ENCODE data around the gene GTF2H1. TPM values are rescaled to one million over a fixed set of nuclear protein-coding genes. Genes with fewer than 3 reads are reported as not detected.
"Not testable (repeated sequence)": the region's sequence is repeated elsewhere in the genome, so short reads cannot be mapped to it uniquely, and the experiment has no call there.

GTF2H1 gene
- total RNA-seq, 1 experiment from 2014 or later = 72.0 TPM

- Mint-ChIP-seq H3K4me1 (ENCODE audit: low read depth, unreplicated experiment) (peaks cover 30% of the 10 kb centered on the region), H3K36me3 (ENCODE audit: insufficient read depth, unreplicated experiment) (peaks cover 27% of the 10 kb centered on the region), H3K4me3 (ENCODE audit: unreplicated experiment) (peak overlapping the region; percentile 84), H3K27me3 (ENCODE audit: insufficient read depth, unreplicated experiment) (no peaks in the 10 kb centered on the region), H3K9me3 (ENCODE audit: unreplicated experiment) (no peaks in the 10 kb centered on the region), H3K27ac (ENCODE audit: unreplicated experiment) (peak overlapping the region; percentile 100)
- Histone ChIP-seq H3K9me3 (no peaks in the 10 kb centered on the region), H3K4me1 (peaks cover 19% of the 10 kb centered on the region), H3K4me3 (ENCODE audit: low read depth, low read length) (peak overlapping the region; percentile 87), H3K36me3 (ENCODE audit: control insufficient read depth, insufficient read depth, low read length) (no peaks in the 10 kb centered on the region; the same call in 1 of the 2 replicates), H3K27me3 (replicated peaks; ENCODE audit: control insufficient read depth, insufficient read depth, low read length) (no peaks in the 10 kb centered on the region)
- intact Hi-C loops (cut with micrococcal nuclease; ENCODE audit: unreplicated experiment) = loop anchor here (1.0 to 5.0 kb wide), 5 partner anchors 10 to 309 kb away; partner anchors contain the start of genes SPTY2D1 and TSG101
- TF ChIP-seq CTCF (IDR thresholded peaks at IDR 0.05; ENCODE audit: insufficient read depth in 1 of 2, low read depth in 1 of 2, low read length in 1 of 2, severe bottlenecking in 1 of 2, unreplicated experiment in 1 of 2) = no peak
- CTCF ChIA-PET = no interaction called here
- BruUV-seq (replicated peaks) = TSS peak; percentile 51
- POLR2A ChIA-PET = interaction anchor here (0.6 to 1.1 kb wide), 2 partner anchors 10 to 1154 kb away, joined by 3 to 8 read pairs; no protein-coding TSS in a partner anchor
- no peak for DNase-seq
Measured at GRCh38 chr11:18322818-18323570, 627 bp downstream of the GTF2H1 start.

GRCh38 chr11:18323881-18324280, 1.5 kb downstream of the GTF2H1 start:
- intact Hi-C loops (cut with micrococcal nuclease; ENCODE audit: unreplicated experiment) = loop anchor here (5.0 kb wide), 3 partner anchors 82 to 308 kb away; partner anchors contain the start of genes SPTY2D1 and TSG101
- CTCF ChIA-PET; H3K27me3 ChIP-seq (replicated peaks; ENCODE audit: control insufficient read depth, insufficient read depth, low read length); H3K27ac Mint-ChIP-seq (ENCODE audit: unreplicated experiment); H3K27me3 Mint-ChIP-seq (ENCODE audit: insufficient read depth, unreplicated experiment); H3K9me3 ChIP-seq; H3K36me3 ChIP-seq (ENCODE audit: control insufficient read depth, insufficient read depth, low read length); BruUV-seq (replicated peaks); H3K4me3 ChIP-seq (ENCODE audit: low read depth, low read length); DNase-seq; H3K9me3 Mint-ChIP-seq (ENCODE audit: unreplicated experiment); POLR2A ChIA-PET: not testable (repeated sequence)
- peaks cover 30% of the 10 kb centered on the region for H3K4me1 Mint-ChIP-seq (ENCODE audit: low read depth, unreplicated experiment)
- peak overlapping the region; percentile 84 for H3K4me3 Mint-ChIP-seq (ENCODE audit: unreplicated experiment)
- peaks cover 19% of the 10 kb centered on the region for H3K4me1 ChIP-seq
- peaks cover 33% of the 10 kb centered on the region for H3K36me3 Mint-ChIP-seq (ENCODE audit: insufficient read depth, unreplicated experiment)

- POLR2A ChIA-PET = no interaction called here
- intact Hi-C loops (cut with micrococcal nuclease; ENCODE audit: unreplicated experiment) = loop anchor here (5.0 kb wide), 3 partner anchors 82 to 308 kb away; partner anchors contain the start of genes SPTY2D1 and TSG101
Measured at GRCh38 chr11:18324381-18324780, 2.0 kb downstream of the GTF2H1 start.

More at GRCh38 chr11:18324381-18324780, 2.0 kb downstream of the GTF2H1 start:
- no TSS peak for BruUV-seq (replicated peaks)
- Mint-ChIP-seq H3K27ac (ENCODE audit: unreplicated experiment) (no peak overlapping the region), H3K4me1 (ENCODE audit: low read depth, unreplicated experiment) (peaks cover 25% of the 10 kb centered on the region), H3K4me3 (ENCODE audit: unreplicated experiment) (peak overlapping the region; percentile 55), H3K27me3 (ENCODE audit: insufficient read depth, unreplicated experiment) (no peaks in the 10 kb centered on the region), H3K36me3 (ENCODE audit: insufficient read depth, unreplicated experiment) (peaks cover 38% of the 10 kb centered on the region), H3K9me3 (ENCODE audit: unreplicated experiment) (no peaks in the 10 kb centered on the region)
- no peak for DNase-seq
- Histone ChIP-seq H3K36me3 (ENCODE audit: control insufficient read depth, insufficient read depth, low read length) (no peaks in the 10 kb centered on the region; the same call in 1 of the 2 replicates), H3K4me1 (peaks cover 19% of the 10 kb centered on the region), H3K9me3 (no peaks in the 10 kb centered on the region), H3K27me3 (replicated peaks; ENCODE audit: control insufficient read depth, insufficient read depth, low read length) (no peaks in the 10 kb centered on the region), H3K4me3 (ENCODE audit: low read depth, low read length) (no peak overlapping the region)
- TF ChIP-seq CTCF (IDR thresholded peaks at IDR 0.05; ENCODE audit: insufficient read depth in 1 of 2, low read depth in 1 of 2, low read length in 1 of 2, severe bottlenecking in 1 of 2, unreplicated experiment in 1 of 2) = no peak
- CTCF ChIA-PET = no interaction called here
